GM21786 (cell line): ENCODE data around the gene ASPHD1.
"Not testable (repeated sequence)": the region's sequence is repeated elsewhere in the genome, so short reads cannot be mapped to it uniquely, and the experiment has no call there.

Experiments
- ATAC-seq: cut with Tn5 transposase; IDR thresholded peaks from one replicate; pipeline ENCODE4 v1.9.1; 2021; ENCODE audit not compliant: unreplicated experiment

The ASPHD1 gene

DNA sequence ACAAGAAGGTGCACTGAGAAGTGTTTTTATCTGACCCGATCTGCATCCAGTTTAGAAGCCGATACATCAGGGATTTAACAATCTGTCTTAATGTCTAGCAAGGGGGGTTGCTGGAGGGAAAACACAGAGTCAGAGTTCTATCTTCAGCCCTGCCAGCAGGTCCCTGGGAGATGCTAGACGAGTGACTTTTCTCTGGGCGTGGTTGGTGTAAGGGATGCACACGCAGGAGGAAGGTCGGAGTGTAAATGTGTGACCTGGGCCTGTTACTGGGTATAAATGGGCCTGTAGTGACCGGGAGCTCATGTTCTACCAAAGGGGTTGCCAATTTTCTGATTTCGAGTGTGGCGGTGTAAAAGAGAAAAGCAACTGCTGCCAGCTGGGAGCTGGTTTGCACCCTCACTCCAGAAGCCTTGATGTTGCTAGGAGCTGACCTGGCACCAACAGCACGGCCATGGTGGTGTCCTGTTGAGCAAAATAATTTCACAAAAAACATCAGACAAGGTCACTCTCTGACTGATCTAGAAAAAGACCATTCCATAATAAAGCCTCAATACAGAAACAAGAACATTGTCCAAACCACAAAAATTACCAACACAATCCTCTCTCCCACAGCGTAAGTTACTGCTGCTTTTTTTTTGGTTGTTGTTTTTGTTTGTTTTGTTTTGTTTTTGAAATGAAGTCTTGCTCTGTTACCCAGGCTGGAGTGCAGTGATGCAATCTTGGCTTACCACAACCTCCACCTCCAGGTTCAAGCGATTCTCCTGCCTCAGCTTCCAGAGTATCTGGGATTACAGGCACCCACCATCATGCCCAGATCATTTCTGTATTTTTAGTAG lies 27.0 kb downstream of the ASPHD1 start:
- ATAC-seq, result no peak

DNA sequence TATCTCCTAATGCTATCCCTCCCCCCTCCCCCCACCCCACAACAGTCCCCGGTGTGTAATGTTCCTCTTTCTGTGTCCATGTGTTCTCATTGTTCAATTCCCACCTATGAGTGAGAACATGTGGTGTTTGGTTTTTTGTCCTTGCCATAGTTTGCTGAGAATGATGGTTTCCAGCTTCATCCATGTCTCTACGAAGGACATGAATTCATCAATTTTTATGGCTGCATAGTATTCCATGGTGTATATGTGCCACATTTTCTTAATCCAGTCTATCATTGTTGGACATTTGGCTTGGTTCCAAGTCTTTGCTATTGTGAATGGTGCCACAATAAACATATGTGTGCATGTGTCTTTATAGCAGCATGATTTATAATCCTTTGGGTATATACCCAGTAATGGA lies 31.5 kb downstream of the ASPHD1 start:
- not testable (repeated sequence) for ATAC-seq

- ATAC-seq, result no peak
Observed at GRCh38 chr16:29940656-29941055, 40.4 kb downstream of the ASPHD1 start.

DNA sequence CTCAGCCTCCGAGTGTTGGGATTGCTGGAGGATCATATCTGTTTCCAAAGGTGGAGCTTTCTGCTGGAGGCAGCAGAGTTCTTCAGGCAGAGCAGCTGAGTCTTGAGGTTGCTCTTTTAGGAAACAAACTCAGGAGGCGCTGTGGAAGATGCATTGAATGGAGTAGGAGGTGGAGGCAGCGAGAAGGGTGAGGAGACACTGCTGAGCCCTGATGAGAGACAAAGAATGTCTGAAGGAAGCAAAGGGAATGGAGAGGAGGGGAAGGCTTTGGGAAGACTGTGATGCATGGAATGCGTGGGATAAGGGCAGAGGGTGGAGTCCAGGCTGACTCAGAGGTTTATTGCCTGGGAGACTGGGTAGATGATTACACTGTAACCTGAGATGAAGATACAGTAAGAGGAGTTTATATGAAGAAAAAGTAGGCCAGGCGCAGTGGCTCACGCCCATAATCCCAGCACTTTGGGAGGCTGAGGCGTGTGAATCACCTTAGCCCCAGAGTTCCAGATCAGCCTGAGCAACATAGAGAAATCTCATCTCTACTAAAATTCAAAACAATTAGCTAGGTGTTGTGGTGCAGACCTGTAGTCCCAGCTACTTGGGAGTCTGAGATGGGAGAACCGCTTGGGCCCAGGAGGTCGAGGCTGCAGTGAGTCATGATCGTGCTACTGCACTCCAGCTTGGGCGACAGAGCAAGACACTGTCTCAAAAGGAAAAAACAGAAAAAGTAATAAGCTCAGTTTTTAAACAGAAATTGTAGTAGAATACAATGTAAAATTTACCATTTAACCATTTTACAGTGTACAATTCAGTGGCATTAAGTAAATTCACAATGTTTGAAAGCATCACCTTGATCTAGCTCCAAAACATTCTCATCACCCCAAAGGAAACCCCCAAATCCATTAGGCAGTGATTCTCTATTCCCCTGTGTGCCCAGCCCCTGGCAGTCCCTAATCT lies 43.8 kb downstream of the ASPHD1 start:
- no peak for ATAC-seq

DNA sequence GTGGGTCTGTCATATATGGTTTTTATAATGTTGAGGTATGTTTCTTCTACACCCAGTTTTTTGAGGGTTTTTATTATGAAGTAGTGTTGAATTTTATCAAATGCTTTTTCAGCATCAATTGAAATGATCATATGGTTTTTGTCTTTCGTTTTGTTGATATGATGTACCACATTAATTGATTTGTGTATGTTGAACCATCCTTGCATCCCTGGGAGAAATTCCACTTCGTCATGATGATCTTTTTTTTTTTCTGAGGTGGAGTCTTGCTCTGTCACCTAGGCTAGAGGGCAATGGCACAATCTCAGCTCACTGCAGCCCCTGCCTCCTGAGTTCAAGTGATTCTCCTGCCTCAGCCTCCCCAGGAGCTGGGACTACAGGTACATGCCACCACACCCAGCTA lies 47.6 kb downstream of the ASPHD1 start:
- no peak for ATAC-seq

DNA sequence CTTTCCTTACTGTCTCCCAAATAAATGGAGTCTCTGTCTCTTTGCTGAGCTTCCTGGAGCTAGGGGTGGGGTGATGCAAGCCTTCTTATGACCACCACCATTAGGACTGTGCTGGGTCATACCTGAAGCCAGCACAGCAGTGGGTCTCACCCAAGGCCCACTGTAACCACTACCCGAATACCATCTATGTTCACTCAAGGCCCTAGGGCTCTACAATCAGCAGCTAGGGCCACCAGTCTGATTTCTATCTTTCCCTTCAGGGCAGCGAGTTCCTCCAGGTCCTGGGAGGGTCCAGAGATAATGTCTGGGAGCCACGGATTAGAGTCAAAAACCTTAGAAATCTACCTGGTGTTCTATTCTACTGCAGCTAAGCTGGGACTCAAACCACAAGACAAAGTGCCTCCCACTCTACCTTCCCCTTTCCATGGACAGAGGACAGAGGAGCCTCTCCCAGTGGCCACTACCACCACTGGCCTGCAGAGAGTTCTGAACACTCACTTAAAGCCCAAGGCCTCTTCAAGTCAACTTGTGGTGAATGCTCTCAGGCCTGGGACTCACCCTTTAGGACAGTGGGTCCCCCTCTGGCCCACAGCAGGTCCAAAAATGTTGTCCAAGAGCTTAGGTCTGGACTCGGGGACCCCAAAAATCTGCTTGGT lies 50.6 kb downstream of the ASPHD1 start:
- no peak for ATAC-seq

DNA sequence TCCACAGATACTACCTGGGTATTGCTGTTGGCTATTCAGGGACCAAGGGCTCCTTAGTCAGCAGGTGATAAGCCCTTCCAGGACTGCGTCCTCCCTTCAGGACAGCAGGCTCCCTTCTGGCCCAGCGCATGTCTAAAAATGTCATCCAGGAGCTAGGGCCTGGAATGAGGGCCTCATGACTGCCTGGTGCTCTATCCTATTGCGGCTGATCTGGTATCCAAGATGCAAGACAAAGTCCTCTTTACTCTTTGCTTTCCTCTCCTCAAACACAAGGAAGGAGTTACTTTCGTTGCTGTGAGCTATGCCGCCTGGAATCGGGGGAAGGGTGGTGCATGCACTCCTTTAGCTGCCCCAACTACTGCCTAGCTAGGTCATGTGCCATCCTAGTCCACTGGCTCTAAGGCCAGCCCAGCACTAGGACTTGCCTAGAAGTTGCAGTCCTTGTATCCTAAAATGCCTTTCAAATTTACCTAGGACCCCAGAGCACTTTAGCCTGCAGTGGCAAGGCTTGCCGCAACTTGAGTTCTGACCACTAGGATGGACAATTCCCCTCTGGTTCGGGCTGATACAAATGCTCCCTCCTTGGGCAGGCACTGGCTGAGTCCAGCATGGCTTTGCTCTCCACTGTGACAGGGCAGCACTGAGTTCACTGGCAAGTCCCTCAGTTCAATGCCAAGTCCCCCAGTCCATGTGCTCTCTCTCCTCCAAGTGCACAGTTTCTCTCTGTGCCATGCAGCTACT lies 51.5 kb downstream of the ASPHD1 start:
- no peak for ATAC-seq
